HG02763 (cell line): Measurements from ENCODE around the gene GGNBP2.
"Not testable (repeated sequence)": the region's sequence is repeated elsewhere in the genome, so short reads cannot be mapped to it uniquely, and the experiment has no call there.

Experiments used
- ATAC-seq: cut with Tn5 transposase; IDR thresholded peaks from one replicate; pipeline ENCODE4 v1.9.1; 2021; ENCODE audit warnings: mild to moderate bottlenecking, moderate library complexity; ENCODE audit not compliant: unreplicated experiment

GGNBP2 gene

DNA sequence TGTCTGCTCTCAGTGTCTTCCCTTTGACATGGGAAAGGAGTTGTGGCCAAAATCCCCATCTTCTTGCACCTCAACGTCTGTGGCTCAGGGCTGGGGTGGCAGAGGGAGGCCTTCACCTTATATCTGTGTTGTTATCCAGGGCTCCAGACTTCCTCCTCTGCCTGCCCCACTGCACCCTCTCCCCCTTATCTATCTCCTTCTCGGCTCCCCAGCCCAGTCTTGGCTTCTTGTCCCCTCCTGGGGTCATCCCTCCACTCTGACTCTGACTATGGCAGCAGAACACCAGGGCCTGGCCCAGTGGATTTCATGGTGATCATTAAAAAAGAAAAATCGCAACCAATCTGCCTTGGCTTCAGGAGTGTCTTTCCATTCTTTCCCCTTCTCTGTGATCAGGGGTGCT lies 55.7 kb downstream of the GGNBP2 start:
- ATAC-seq = no peak

DNA sequence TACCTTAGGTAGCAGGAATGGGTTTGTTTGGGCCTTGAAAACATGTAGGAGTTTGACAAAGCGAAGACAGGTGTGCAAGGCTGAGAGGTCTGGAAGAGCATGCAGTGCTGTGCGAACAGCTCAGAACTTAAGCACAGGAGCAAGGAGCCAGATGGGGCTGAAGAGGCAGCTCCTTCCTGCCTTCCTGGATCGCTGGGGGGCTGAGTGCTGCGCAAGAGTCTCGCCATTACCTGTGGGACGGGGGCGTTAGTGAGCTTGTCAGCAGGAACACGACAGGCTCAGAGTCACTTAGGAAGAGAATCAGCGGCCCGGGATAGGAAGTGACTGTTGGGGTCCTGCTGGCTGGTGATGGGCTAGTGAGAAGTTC lies 56.2 kb downstream of the GGNBP2 start:
- ATAC-seq = no peak

DNA sequence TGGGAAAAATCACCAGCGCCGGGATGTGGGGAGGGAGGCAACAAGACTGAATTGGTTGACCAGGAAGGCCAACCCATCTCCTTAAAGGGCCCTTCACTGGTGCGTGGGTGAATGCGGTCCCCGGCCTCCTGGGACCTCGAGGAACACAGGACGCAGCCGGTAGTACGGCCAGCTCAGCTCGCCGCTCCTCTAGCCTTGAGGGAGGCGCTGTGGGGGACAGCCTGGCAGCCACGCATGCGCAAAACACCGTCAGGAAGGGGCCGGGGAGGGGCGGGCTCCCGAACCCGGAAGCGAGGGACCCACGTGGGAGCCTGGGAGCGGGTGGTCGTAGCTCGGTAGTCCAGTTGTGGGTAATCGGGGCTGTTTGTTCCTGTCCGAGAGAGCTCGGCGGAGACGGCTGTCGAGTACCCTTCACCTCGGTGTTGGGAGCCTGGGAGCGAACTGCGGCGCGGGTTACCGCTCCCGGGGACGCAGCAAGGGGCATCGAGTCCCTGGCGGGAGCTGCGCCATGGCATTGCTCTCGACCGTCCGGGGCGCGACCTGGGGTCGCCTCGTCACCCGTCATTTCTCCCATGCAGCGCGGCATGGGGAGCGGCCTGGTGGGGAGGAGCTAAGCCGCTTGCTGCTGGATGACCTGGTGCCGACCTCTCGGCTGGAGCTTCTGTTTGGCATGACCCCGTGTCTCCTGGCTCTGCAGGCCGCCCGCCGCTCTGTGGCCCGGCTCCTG lies 56.7 kb downstream of the GGNBP2 start, which contains the start of gene MRM1:
Gene MRM1 (plus strand): TSS at position 281 of the 727 bp plus-strand sequence. CDS start 228 bp downstream, at position 509.
- ATAC-seq = peak; percentile 84

DNA sequence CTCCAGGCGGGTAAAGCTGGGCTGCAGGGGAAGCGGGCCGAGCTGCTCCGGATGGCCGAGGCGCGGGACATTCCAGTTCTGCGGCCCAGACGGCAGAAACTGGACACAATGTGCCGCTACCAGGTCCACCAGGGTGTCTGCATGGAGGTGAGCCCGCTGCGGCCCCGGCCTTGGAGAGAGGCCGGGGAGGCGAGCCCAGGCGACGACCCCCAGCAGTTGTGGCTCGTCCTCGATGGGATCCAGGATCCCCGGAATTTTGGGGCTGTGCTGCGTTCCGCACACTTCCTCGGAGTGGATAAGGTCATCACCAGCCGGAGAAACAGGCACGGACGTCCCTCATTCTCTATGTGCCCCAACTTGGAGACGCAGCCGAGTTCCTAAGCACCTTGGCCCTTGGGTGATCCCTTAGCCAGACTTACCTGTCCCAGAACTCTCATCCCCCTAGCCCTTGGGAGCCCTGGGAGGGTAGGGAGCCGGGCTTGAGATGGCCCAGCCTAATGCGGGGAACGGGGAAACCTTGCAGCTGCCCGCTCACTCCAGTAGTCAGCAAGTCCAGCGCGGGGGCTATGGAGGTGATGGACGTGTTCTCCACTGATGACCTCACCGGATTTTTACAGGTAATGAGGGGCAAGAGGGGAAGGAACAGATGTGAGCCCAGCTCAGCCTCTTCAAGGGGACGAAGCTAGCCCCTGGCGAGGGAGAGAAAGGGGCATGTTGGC lies 57.5 kb downstream of the GGNBP2 start:
- ATAC-seq = no peak

DNA sequence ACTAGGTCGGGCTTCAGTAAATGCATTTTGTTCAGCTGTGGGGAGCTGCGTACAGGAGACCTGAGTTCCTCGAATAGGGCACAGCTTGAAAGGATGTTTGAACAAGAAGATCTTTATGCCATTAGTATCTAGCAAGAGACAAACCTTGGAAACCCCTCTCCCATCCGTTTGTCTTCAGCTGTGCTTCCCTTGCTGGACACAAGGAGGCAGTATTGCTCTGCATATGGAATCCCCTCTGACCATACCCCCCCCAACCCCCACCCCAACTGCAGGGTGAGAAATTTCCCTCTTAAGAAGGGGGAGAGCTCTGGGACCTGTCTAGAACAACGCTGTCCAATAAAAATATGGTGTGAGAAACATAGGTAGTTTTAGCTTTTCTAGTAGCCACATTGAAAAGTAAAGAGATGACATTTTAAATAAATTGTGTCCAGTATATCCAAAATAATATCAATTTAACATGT lies 58.2 kb downstream of the GGNBP2 start:
- ATAC-seq = no peak

DNA sequence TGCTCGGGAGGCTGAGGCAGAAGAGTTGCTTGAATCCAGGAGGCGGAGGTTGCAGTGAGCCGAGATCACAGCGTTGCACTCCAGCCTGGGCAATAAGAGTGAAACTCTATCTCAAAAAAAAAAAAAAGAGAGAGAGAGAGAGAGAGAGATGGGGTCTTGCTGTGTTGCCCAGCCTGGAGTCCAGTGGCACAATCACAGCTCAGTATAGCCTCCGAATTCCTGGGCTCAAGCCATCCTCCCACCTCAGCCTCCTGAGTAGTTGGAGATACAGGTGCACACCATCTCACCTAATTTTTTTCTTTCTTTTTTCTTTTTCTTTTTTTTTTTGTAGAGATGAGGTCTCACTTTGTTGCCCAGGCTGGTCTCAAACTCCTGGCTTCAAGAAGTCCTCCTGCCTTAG lies 60.3 kb downstream of the GGNBP2 start:
- not testable (repeated sequence) for ATAC-seq

DNA sequence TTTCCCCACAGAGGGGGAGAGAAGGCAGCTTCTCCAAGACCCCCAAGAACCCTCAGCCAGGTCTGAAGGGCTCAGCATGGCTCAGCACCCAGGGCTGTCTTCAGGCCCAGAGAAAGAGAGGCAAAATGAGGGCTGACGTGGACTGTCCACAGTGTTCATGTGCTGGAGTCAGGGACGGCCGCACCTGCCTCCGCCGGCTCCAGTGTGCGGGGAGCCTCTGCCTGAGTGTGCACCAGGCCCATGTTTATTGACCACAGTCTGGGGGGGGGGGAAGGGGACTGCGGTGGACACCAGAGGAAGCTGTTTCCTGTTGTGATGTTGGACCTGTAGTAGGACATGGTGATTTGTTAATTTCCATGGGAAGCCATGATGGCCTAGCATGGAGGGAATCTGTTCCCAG lies 63.6 kb downstream of the GGNBP2 start:
- ATAC-seq = no peak

DNA sequence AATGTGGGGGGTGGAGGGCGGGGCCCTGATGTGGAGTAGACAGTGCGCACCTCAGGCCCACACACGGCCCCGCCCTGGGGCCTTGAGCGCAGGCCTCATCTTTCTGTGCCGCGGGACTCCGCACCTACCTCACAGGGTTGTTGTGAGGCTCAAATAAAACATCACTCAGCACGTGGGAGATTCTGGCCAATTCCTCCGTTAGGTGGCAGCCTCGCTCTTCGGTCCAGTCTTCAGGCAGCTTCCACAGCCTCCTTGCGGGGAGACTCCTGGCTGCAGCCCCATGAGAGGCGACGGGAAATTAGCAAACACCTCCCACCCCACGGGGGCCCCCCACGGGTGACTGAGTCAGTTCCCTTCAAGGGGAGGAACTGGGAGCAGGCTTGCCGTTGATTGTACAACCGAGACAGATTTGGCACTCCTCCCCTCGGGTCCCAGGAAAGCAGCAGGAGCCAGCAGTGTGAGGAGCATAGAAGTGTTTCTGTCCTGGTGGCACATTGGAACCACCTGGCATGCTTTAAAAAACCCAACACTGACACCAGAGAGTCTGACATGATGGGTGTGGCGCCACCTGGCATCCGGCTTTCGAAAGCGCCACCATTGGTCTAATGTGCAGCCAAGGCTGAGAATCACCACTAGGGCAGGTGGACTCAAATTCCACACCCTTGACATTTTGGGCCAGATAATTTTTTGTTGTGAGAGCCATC lies 64.2 kb downstream of the GGNBP2 start:
- no peak for ATAC-seq

DNA sequence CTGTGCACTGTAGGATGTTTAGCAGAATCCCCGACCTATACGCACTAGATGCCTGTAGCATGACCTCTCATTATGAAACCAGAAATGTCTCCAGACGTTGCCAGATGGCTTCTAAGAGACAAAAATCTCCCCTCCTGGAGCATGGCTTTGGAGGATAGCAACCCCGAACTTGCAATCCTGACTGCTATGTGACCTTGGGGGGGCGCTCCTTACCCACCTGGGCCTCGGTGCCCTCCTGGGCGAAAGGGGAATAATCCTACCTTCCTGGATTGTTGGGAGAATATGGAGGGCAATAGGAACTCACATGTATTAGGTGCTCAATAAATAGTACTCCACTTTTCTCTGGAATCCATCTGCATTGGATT lies 64.8 kb downstream of the GGNBP2 start:
- ATAC-seq = no peak

DNA sequence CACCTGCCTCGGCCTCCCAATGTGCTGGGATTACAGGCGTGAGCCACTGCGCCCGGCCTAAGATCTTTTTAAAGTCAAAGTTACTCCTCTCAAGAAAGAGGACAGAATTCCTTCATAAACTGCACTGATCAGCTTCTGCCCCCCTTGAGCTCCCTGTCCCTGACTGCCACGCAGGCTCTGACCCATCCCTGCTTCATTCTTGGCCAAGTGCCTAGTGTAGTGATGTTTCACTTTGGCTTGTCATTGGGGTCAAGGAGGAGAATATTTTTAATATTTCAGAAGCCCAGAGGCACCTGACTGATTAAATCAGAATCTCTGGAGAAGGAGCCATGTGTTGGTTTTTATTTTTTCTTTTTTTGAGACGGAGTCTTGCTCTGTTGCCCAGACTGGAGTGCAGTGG lies 65.8 kb downstream of the GGNBP2 start:
- ATAC-seq = no peak

DNA sequence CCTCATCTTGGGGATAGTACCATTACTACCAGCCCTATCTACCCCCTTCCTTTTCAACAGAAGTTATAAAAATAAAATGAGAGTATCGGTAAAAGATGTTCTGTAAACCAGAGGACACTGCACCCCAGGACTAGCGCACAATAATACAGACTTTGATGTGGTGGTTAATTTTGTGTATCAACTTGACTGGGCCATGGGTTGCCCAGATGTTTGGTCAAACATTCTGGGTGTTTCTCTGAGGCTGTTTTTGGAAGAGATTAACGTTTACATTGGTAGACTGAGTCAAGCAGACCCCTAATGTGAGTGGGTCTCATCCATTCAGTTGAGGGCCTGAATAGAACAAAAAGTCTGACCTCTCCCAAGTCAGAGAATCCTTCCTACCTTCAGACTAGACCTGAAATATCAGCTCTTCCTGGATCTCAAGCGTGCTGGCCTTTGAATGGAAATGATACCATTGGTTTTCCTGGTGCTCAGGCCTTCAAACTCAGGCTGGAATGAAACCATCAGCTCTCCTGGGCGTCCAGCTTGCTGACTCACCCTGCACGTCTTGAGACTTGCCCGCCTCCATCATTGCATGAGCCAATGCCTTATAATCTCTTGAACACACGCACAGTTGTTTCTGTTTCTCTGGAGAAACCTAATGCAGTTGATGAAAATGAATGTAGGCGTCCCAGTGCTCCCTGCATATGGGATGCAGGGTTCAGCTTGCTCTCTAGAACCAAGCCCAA lies 66.8 kb downstream of the GGNBP2 start:
- ATAC-seq = no peak

DNA sequence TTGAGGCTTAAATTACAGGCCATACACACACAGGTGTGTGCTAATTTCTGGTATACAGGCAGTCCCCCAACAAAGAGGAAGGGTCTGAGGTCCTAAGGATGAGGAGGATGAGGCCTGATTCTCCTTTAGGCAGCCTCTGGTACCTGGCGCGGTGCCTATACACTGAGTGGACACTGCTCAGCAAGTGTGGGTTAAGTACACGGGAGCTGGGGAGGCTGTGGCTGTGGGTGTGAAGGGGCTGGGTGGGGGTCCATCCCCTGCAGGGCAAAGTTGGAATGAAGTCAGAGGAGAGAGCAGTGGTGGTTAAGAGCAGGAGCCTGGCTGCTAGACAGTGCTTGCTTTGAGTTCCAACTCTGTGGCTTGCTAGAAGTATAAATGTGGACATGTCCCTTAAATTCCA lies 67.6 kb downstream of the GGNBP2 start:
- no peak for ATAC-seq

DNA sequence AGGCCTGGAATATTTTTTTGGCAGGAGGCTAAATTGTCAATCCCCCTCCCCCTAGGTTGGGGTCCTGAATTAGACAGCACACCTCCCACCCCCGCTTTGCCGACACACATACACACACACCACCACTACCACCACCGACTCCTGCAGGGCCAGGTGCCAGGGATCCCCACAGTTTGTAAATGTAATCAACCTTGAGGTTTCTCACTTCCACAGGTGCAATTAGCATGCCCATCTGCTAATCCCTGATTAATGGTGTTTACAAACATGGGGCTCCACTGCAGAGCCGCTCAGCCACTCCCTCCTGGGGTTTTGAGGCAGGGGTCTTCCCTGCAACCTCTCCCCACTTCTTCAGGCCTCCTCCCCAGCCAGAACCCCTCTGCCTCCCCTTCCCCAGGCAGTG lies 68.4 kb downstream of the GGNBP2 start:
- no peak for ATAC-seq

DNA sequence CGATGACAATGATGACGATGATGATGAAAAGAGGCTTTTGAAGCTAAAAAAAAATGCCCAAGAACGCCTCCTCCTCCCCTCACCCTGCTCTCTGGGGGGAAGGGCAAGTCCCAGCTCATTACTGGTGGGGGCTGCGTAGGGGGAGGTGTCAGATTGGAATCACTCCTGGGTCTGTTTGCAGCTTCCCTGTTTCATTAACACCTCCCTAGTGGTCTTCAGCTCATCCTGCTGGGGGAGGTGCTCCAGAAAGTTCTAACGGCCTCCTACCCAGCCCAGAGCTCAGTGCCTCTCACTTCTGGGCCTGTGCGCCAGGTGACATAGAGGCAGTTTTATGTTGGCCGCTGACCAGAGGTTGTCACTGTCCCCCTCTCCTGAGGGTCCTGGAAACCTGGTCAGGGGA lies 69.4 kb downstream of the GGNBP2 start:
- no peak for ATAC-seq

DNA sequence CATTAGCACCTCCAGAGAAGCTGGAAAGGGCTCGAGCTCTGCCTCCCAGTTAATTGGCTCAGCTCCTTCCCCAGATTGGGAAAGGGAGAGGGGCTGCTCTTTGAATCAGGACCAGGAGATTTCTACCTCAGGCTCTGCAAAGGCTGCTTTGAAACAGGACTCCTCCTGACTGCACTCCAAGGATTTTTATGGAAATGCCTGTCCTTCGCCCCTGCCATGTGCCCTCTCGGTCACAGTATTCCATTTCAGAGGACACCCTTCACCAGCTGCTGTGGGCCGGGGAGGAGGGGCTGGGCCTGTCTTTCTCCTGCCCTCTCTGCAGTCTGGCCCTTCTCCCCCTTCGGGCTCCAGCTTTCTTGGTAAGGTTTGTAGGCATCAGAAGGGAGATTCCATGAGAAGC lies 70.2 kb downstream of the GGNBP2 start:
- ATAC-seq = no peak

DNA sequence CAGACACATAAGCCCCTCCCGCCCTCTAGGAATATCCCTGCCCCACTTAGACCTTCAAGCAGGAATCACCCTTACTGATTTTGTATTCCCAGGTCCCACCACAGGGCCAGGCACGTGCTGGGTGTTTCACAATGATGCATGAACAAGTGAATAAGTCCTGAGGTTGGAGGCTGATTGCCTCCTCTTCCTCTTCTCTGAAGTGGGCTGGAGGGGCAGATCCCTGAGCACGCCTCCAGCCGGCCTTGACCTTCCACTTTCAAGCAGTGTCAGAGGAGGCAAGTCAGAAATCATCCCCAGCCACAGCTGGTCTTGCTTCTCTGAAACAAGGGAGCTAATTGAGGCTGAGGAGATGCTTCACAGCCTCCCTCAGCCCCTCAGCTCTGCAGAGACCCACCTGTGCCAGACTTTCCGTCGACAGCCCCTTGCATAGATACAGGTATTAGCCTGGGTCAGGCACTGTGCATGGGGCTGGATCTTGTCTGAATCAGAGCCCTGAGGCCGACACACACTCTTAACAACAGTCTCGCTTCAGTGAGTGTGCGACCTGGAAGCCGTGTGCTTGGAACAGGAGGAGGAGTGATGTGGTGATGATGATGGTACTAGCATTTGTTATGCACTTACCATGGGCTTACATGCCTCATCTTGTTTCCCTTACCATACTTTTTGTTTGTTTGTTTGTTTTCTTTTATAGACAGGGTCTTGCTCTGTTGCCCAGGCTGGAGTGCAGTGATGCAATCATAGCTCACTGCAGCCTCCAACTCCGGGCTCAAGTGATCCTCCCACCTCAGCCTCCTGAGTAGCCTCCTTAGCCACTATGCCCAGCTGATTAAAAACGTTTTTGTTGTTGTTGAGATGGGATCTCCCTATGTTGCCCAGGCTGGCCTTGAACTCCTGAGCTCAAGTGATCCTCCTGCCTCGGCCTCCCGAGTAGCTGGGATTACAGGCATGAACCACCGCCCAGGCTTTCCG lies 71.6 kb downstream of the GGNBP2 start:
- no peak for ATAC-seq

DNA sequence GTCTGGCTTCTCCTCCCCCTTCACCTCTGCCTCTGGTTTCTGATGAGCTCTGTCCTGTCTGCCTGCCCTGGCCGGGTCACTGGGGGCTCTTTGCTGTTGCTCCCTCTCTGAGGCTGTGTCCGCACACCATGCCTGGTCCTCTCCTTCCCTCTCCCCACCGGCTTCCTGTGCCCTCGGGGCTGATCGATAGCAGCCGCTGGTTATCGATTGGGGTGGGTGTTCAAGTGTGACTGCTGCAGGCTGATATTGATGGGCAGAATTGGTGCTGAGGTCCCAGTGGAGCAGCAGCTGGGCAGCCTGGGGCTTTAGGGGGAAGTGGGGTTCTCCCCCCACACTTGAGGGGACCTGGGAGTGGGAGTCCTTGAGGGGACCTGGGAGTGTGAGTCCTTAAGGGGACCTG lies 73.1 kb downstream of the GGNBP2 start:
- no peak for ATAC-seq

DNA sequence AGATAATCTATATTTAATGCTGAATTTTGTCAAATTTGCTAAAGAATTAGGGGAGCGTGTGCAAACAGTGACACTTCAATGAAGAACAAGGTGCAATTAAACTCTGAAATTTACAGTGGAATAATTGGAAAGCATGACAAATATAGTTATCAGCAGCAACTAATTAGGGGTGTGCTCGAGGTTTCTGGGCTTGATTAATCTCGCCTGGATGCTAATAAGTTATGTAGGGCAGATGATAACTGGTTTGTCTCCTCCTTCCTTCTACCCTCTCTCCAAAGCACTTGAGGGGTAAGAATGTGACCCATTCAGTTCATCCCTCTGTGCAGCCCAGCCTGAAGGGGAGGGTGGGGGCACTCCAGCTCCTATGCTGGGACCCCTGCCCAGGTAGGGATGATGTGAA lies 78.6 kb downstream of the GGNBP2 start:
- ATAC-seq = no peak

DNA sequence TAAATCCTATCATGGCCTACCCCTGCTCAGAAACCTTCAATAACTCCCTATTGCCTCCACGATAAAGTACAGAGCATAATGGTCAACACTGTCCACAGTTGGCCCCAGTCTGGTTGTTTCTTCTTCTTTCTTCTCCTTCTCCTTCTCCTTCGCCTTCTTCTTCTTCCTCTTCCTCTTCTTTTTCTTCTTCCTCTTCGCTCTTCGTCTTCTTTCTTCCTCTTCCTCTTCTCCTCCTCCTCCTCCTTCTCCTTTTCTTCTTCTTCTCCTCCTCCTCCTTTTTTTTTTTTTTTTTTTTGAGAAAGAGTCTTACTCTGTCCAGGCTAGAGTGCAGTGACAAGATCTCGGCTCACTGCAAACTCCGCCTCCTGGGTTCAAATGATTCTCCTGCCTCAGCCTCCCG lies 80.5 kb downstream of the GGNBP2 start:
- no peak for ATAC-seq

DNA sequence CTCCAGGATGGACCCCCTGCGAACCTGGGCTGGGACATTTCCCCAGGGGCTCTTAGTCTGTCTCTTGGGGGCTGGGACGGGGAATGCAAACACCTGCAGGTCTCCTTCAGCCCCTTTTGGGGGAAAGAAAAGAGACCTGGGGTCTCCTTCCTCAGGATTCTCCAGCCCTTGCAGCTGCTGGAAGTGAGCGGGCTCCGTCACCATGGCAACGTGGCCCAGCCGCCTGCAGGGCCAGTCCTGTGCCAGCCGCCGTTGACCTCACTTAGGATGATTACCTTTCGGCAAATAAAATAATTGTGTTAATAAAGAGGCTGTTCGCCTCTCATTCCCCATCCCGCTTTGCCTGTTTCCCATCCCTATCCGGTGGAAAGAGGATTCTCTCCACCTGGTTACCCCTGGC lies 82.4 kb downstream of the GGNBP2 start:
- no peak for ATAC-seq
